ENCODE data around the gene SYCE1.

GRCh38 chr10:133592716-133593115 is 27.3 kb upstream of the SYCE1 start:
- TF ChIP-seq CTCF (IDR thresholded peaks at IDR 0.05; ENCODE audit: insufficient read depth, low read length), result no peak
- no peak for TF ChIP-seq POLR2AphosphoS5 (IDR thresholded peaks at IDR 0.05; ENCODE audit: low read depth)
- TF ChIP-seq GABPA (IDR thresholded peaks at IDR 0.05; ENCODE audit: low read depth), result no peak
- no peak for TF ChIP-seq SPI1 (IDR thresholded peaks at IDR 0.05; ENCODE audit: borderline replicate concordance, low read depth)

Measured in HL-60 (cell line).